K562 (cell line): ENCODE measurements around the gene FSTL4. TPM values are rescaled to one million over a fixed set of nuclear protein-coding genes. Genes with fewer than 3 reads are reported as not detected.
A peak's percentile ranks its signal among the peaks of the same experiment; 100 is the strongest.

ENCODE experiments used
- BCL6 ChIP-seq: fragments of 250-450 bp; sonication (Bioruptor Pico); IDR thresholded peaks from 2 replicates; pipeline ENCODE4 v1.4.0; 2020
- C11orf30 ChIP-seq: fragments of 450-650 bp; IDR thresholded peaks from 2 replicates; pipeline ENCODE4 v1.6.1; 2016; ENCODE audit warnings: low read depth, mild to moderate bottlenecking
- CREM ChIP-seq: IDR thresholded peaks from 2 replicates; pipeline ENCODE4 v1.6.1; 2014; ENCODE audit warnings: antibody characterized with exemption, low read depth
- E2F8 ChIP-seq: fragments of 450-650 bp; IDR thresholded peaks from 2 replicates; pipeline ENCODE4 v1.7.1; 2018; ENCODE audit warnings: mild to moderate bottlenecking, low read depth; ENCODE audit not compliant: partially characterized antibody
- FOXJ3 ChIP-seq: sonication (generic); formaldehyde crosslinking; IDR thresholded peaks from 2 replicates; pipeline ENCODE4 v1.4.0; 2020; ENCODE audit warnings: mild to moderate bottlenecking, missing genetic modification reagents
- MTA3 ChIP-seq: fragments of 450-650 bp; formaldehyde crosslinking; IDR thresholded peaks from 2 replicates; pipeline ENCODE4 v1.6.1; 2017; ENCODE audit warnings: mild to moderate bottlenecking, borderline replicate concordance
- MYNN ChIP-seq, 2 experiments: sonication (generic); formaldehyde crosslinking in 1 of 2; IDR thresholded peaks; 2 replicates each; pipeline versions ENCODE4 v1.5.0 to v1.6.1; 2016 to 2020; ENCODE audit warnings: antibody characterized with exemption in 1 of 2, missing genetic modification reagents in 1 of 2
- PREB ChIP-seq: sonication (generic); formaldehyde crosslinking; IDR thresholded peaks from 2 replicates; pipeline ENCODE4 v1.8.1; 2023; ENCODE audit warnings: mild to moderate bottlenecking, missing genetic modification reagents
- RAD21 ChIP-seq, 2 experiments: fragments of 250-450 bp in 1 of 2; fragments of 450-650 bp in 1 of 2; sonication (Bioruptor Pico) in 1 of 2; formaldehyde crosslinking in 1 of 2; IDR thresholded peaks in 1 of 2; conservative IDR thresholded peaks in 1 of 2; 2 replicates each; pipeline versions ENCODE4 v1.4.0 to v1.8.0; 2020 to 2022; ENCODE audit warnings: mild to moderate bottlenecking in 2 of 2, moderate library complexity in 1 of 2
- SUPT5H ChIP-seq: fragments of 450-650 bp; IDR thresholded peaks from 2 replicates; pipeline ENCODE4 v1.6.1; 2016
- TCF7L2 ChIP-seq: fragments of 150-350 bp; IDR thresholded peaks from 2 replicates; pipeline ENCODE4 v1.6.1; 2016; ENCODE audit warnings: low read depth, mild to moderate bottlenecking, low read length, moderate library complexity
- TSC22D4 ChIP-seq: fragments of 450-650 bp; IDR thresholded peaks from 2 replicates; pipeline ENCODE4 v1.6.1; 2016; ENCODE audit warnings: missing genetic modification characterization, missing biosample characterization, control low read depth
- ZNF184 ChIP-seq: sonication (generic); formaldehyde crosslinking; IDR thresholded peaks from 2 replicates; pipeline ENCODE4 v1.5.0; 2020; ENCODE audit warnings: missing genetic modification reagents
- ZNF407 ChIP-seq: fragments of 450-650 bp; IDR thresholded peaks from 2 replicates; pipeline ENCODE4 v1.6.1; 2016; ENCODE audit warnings: low read depth
- ZNF583 ChIP-seq: fragments of 250-450 bp; sonication (Bioruptor Pico); IDR thresholded peaks from 2 replicates; pipeline ENCODE4 v1.4.0; 2020
- ZNF778 ChIP-seq: fragments of 450-650 bp; formaldehyde crosslinking; IDR thresholded peaks from 2 replicates; pipeline ENCODE4 v1.4.0; 2020; ENCODE audit warnings: mild to moderate bottlenecking, moderate library complexity
- ZNF79 ChIP-seq: fragments of 250-450 bp; sonication (Bioruptor Pico); IDR thresholded peaks from 2 replicates; pipeline ENCODE4 v1.4.0; 2020; ENCODE audit warnings: low read depth, mild to moderate bottlenecking, moderate library complexity
- ZSCAN29 ChIP-seq: fragments of 450-650 bp; IDR thresholded peaks from 2 replicates; pipeline ENCODE4 v1.6.1; 2017
- polyA plus RNA-seq, 8 experiments: library from polyadenylated mRNA; depleted of rRNA in 4 of 8; stranded (reverse) in 5 of 8; unstranded in 3 of 8; fragments of >200 nt; fragmentation: Nextera tagmentation in 2 of 8; fragmentation: Illumina TruSeq in 1 of 8; extraction: Ambion mirVana in 2 of 8; extraction: Trizol in 1 of 8; gene quantifications; 2 replicates each; pipeline versions ENCODE4 v1.2.1 to v1.2.3, GENCODE V29; 2011 to 2014; ENCODE audit warnings: inconsistent platforms in 1 of 8, missing spikeins in 1 of 8
- total RNA-seq, 7 experiments: library from RNA; depleted of rRNA in 6 of 7; stranded (reverse); fragments of >200 nt in 6 of 7; fragmentation: Illumina TruSeq in 2 of 7; extraction: Trizol in 2 of 7; gene quantifications; 2 replicates each; pipeline versions ENCODE4 v1.2.1 to v1.2.3, GENCODE V29; 2011 to 2021; ENCODE audit warnings: low replicate concordance in 1 of 7

FSTL4 gene
- total and polyA plus RNA-seq, 9 of the 15 experiments (the other 6 are each of a cell fraction or from before 2014, with no cell fraction given): 0.08 to 0.18 (median 0.10) TPM; not detected in 5

- no peak for TF ChIP-seq ZNF407
- TF ChIP-seq TCF7L2: no peak
- no peak for TF ChIP-seq ZNF778 (CRISPR knock-in tag)
- TF ChIP-seq MYNN (IDR thresholded peaks at IDR 0.05): no peak
- TF ChIP-seq MYNN (CRISPR knock-in tag; IDR thresholded peaks at IDR 0.05): no peak
- no peak for TF ChIP-seq TSC22D4
- TF ChIP-seq PREB (CRISPR knock-in tag): no peak
- TF ChIP-seq ZSCAN29: no peak
- TF ChIP-seq ZNF79 (CRISPR knock-in tag): no peak
- peak; percentile 8; the same call in 1 of the 2 replicates for TF ChIP-seq CREM
- no peak for TF ChIP-seq ZNF184
- TF ChIP-seq ZNF583 (CRISPR knock-in tag): no peak
- TF ChIP-seq RAD21 (CRISPR knock-in tag; conservative IDR thresholded peaks at IDR 0.05 in 1 of 2, IDR thresholded peaks at IDR 0.05 in 1 of 2): peak; percentile 26 to 57
- TF ChIP-seq SUPT5H: no peak
- no peak for TF ChIP-seq FOXJ3
- TF ChIP-seq MTA3: no peak
- TF ChIP-seq C11orf30: no peak
- TF ChIP-seq E2F8: no peak
- no peak for TF ChIP-seq BCL6 (CRISPR knock-in tag)
Measured at GRCh38 chr5:133552925-133553525, 59.3 kb downstream of the FSTL4 start (continued).
